ENCODE measurements around the gene DDX24. TPM values are rescaled to one million over a fixed set of nuclear protein-coding genes. Genes with fewer than 3 reads are reported as not detected.

The DDX24 gene
- total RNA-seq, 2 experiments from 2014 or later, result 172 to 184 TPM

DNA sequence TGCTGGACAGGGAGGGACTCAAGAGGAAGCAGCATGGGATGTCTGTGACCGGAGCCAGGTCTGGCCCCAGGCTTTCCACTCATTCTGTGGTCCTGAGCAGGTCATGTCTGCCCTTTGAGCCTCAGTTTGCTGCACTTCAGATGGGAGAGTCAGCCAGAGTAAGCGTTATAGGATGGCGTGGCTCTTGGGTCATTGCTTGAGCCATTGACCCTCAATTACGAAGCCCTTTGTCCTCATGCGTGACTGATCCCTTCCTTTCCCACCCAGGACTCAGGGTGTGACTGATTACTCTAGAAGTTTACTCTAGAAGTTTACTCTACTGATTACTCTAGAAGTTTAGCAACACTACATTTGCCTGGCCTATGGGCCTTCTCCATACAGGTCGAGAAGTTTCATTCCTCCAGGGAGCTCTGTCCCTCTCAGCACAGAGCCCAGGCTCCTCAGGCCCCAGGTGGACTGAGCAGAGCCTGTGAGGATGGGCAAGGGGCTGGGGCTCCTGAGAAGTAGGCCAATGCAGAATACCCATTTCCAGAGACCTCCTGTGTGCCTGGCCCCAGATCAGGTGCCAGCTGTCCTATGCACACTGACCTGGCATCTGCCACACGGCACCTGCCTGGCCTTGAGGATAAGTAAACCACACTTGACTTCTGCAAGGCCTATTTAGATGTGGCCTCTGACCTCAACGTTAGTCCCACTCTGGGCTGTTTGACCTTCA lies 21.9 kb upstream of the DDX24 start:
- H3K27ac Mint-ChIP-seq, result no peak overlapping the region
- no peaks in the 10 kb centered on the region for H3K9me3 Mint-ChIP-seq (ENCODE audit: insufficient read depth)
- CTCF ChIA-PET, result interaction anchor here (1.7 to 2.3 kb wide), 2 partner anchors 34 to 163 kb away, joined by 6 read pairs; no protein-coding TSS in a partner anchor
- no peak for DNase-seq
- POLR2A ChIA-PET, result interaction anchor here (0.8 to 1.3 kb wide), 2 partner anchors 7 to 154 kb away, joined by 3 read pairs; no protein-coding TSS in a partner anchor
- no peak for ATAC-seq
- H3K36me3 Mint-ChIP-seq (ENCODE audit: low read depth), result peaks cover 4% of the 10 kb centered on the region
- no peak overlapping the region for H3K4me3 Mint-ChIP-seq
- H3K27me3 Mint-ChIP-seq (ENCODE audit: low read depth), result no peaks in the 10 kb centered on the region
- no peaks in the 10 kb centered on the region for H3K4me1 Mint-ChIP-seq (ENCODE audit: low read depth)

DNA sequence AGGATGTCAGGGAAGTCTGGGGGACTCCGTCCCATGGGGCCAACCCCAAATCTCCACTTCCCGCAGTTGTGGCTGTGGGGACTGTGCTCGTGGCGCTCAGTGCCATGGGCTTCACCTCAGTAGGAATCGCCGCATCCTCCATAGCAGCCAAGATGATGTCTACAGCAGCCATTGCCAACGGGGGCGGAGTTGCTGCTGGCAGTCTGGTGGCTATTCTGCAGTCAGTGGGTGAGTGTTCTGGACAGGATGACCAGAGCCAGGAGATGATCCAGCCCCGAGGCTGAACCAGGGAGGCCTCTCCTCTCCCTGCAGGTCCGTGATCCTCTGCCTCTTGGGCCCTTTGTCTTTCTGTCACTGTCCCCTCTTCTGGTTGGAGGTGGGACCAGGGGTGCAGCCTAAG lies 20.7 kb upstream of the DDX24 start:
- Mint-ChIP-seq H3K4me1 (ENCODE audit: low read depth) (no peaks in the 10 kb centered on the region), H3K4me3 (no peak overlapping the region), H3K36me3 (ENCODE audit: low read depth) (peaks cover 5% of the 10 kb centered on the region), H3K27me3 (ENCODE audit: low read depth) (no peaks in the 10 kb centered on the region), H3K9me3 (ENCODE audit: insufficient read depth) (no peaks in the 10 kb centered on the region), H3K27ac (no peak overlapping the region)
- DNase-seq, result no peak
- ChIA-PET POLR2A (no interaction called here), CTCF (no interaction called here)
- ATAC-seq, result no peak

DNA sequence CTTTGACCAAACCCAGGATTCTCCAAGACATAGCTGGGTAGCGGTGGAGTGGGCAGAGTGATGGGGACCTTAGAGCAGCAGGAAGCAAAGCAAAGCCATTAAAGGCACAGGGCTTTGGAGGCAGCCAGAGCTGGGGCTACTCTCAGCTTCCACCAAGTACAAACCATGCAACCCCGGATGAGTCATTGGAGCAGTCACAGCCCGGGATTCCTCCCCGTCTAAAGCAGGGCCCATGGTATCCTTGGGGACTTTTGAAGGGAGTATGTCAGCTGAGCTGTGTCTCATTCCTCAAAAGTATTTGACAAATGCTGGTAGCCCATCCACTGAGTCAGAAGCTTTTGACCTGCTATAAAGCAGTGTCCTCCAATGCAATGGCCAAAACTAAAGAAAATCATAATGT lies 19.8 kb upstream of the DDX24 start:
- no peaks in the 10 kb centered on the region for H3K4me1 Mint-ChIP-seq (ENCODE audit: low read depth)
- no peak for DNase-seq
- H3K9me3 Mint-ChIP-seq (ENCODE audit: insufficient read depth), result no peaks in the 10 kb centered on the region
- CTCF ChIA-PET, result no interaction called here
- no peak overlapping the region for H3K4me3 Mint-ChIP-seq
- ATAC-seq, result no peak
- no peak overlapping the region for H3K27ac Mint-ChIP-seq
- H3K36me3 Mint-ChIP-seq (ENCODE audit: low read depth), result peaks cover 6% of the 10 kb centered on the region
- POLR2A ChIA-PET, result interaction anchor here (0.6 kb wide), 1 partner anchor 9 kb away, joined by 4 read pairs; no protein-coding TSS in a partner anchor
- H3K27me3 Mint-ChIP-seq (ENCODE audit: low read depth), result no peaks in the 10 kb centered on the region

DNA sequence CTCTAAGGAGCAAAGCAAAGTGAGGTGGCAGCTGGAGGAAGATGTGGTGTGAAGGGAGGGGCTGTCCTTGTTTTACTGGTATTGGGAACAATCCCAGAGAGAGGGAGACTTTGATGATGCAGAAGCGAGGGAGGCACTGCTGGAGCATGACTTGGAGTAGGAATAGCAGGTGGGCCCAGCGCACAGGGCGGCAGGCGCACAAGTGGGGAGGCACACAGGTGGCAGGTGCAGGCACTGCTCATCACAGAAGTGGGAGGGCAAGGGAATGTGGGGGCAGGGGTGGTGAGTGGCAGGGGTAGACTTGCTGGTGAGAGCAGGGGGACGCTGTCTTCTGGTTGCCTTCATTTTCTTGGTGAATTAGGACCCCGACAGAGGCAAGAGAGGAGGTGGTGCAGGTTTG lies 18.0 kb upstream of the DDX24 start:
- ChIA-PET CTCF (interaction anchor here (1.3 to 1.6 kb wide), 2 partner anchors 38 to 62 kb away, joined by 3 to 9 read pairs; no protein-coding TSS in a partner anchor), POLR2A (interaction anchor here (0.6 kb wide), 1 partner anchor 40 kb away, joined by 3 read pairs; no protein-coding TSS in a partner anchor)
- H3K27me3 Mint-ChIP-seq (ENCODE audit: low read depth), result no peaks in the 10 kb centered on the region
- no peak for ATAC-seq
- H3K4me1 Mint-ChIP-seq (ENCODE audit: low read depth), result no peaks in the 10 kb centered on the region
- no peak overlapping the region for H3K4me3 Mint-ChIP-seq
- H3K27ac Mint-ChIP-seq, result no peak overlapping the region
- no peaks in the 10 kb centered on the region for H3K9me3 Mint-ChIP-seq (ENCODE audit: insufficient read depth)
- DNase-seq, result no peak
- peaks cover 7% of the 10 kb centered on the region for H3K36me3 Mint-ChIP-seq (ENCODE audit: low read depth)

DNA sequence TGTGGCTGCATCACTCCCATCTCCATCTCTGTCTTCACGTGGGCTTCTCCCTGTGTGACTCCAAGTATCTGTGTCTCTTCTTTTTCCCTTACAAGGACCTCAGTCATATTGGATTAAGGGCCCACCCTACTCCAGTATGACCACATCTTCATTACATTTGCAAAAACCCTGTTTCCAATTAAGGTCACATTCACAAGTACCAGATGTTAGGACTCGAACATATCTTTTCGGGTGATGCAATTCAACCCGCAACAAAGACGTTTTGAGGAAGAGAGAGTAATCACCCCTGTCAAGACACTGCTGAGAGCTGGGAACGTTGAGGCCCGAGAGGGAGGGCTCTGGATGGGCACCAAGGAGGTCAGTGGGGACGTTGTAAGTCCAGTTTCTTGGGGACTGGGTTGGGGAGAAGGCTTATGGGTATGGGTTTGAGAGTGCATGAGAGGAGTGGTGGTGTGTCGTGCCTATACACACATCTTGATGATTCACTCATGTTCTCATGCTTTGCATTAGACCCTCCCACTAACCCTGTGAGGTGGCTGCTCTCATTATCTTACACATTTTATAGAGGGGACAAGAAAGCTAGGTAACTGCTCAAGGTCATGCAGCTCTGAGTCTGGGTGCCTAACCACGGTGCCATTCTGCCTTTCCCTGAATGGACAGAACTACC lies 17.5 kb upstream of the DDX24 start:
- Mint-ChIP-seq H3K27me3 (ENCODE audit: low read depth) (no peaks in the 10 kb centered on the region), H3K36me3 (ENCODE audit: low read depth) (peaks cover 7% of the 10 kb centered on the region), H3K4me1 (ENCODE audit: low read depth) (no peaks in the 10 kb centered on the region), H3K27ac (no peak overlapping the region), H3K9me3 (ENCODE audit: insufficient read depth) (no peaks in the 10 kb centered on the region), H3K4me3 (no peak overlapping the region)
- ATAC-seq, result no peak
- DNase-seq, result no peak
- CTCF ChIA-PET, result no interaction called here
- POLR2A ChIA-PET, result no interaction called here

DNA sequence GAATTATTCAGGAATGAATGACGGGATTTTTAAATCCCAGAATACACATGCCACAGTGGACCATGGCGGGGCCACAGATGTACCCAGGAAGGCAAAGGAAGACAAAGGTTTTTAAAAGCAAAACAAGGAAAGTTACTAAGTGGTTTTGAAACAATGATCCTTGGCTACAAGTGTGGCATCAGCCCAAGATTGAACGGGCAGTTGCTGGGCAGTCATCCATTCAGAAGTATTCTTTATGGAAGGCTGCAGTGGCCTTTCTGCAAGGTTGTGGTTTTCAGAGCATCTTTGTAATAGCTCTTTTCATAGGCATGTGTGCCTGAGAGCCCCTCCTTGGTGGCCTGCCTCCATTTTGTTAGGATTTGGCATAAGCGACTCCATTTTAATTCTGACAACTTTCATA lies 16.1 kb upstream of the DDX24 start:
- H3K36me3 Mint-ChIP-seq (ENCODE audit: low read depth), result peaks cover 7% of the 10 kb centered on the region
- POLR2A ChIA-PET, result no interaction called here
- H3K27me3 Mint-ChIP-seq (ENCODE audit: low read depth), result no peaks in the 10 kb centered on the region
- H3K4me1 Mint-ChIP-seq (ENCODE audit: low read depth), result no peaks in the 10 kb centered on the region
- H3K27ac Mint-ChIP-seq, result no peak overlapping the region
- no peak for DNase-seq
- H3K4me3 Mint-ChIP-seq, result no peak overlapping the region
- no peak for ATAC-seq
- CTCF ChIA-PET, result no interaction called here
- no peaks in the 10 kb centered on the region for H3K9me3 Mint-ChIP-seq (ENCODE audit: insufficient read depth)

DNA sequence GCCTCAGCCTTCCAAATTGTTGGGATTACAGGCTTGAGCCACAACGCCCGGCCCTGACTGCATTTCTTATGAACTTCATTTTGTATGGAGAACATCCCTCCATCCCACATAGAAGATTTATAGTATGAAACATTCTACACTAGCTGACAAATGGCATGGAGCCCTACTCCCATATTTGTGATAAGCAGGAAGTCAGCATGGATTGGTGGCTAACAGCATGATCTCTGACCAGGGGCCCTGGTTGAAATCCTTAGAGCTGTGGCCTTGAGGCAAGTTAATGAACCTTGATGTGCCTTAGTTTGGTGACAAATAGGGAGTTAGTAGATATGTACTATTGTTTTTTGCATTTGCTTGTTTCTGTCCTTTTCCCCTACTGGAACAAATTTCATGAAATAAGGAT lies 12.4 kb upstream of the DDX24 start:
- Mint-ChIP-seq H3K9me3 (ENCODE audit: insufficient read depth) (no peaks in the 10 kb centered on the region), H3K4me3 (no peak overlapping the region), H3K36me3 (ENCODE audit: low read depth) (peaks cover 6% of the 10 kb centered on the region), H3K27ac (no peak overlapping the region), H3K4me1 (ENCODE audit: low read depth) (no peaks in the 10 kb centered on the region), H3K27me3 (ENCODE audit: low read depth) (no peaks in the 10 kb centered on the region)
- ATAC-seq (no peak), DNase-seq (no peak)
- CTCF ChIA-PET, result no interaction called here
- POLR2A ChIA-PET, result no interaction called here

DNA sequence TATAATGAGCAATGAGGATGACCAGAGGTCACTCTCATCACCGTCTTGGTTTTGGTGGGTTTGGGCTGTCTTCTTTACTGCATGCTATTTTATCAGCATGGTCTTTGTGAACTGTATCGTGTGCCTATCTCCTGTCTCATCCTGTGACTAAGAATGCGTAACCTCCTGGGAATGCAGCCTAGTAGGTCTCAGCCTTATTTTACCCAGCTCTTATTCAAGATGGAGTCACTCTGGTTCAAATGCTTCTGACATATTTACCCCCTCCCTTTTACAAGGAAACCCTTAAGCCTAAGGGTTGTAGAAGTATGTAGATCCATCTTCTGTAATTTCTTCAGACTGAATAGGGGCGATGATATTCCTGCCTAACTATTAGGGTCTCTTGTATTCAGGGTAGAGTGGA lies 8.5 kb upstream of the DDX24 start:
- POLR2A ChIA-PET, result no interaction called here
- CTCF ChIA-PET, result interaction anchor here (0.9 kb wide), 1 partner anchor 43 kb away, joined by 3 read pairs; no protein-coding TSS in a partner anchor
- Mint-ChIP-seq H3K36me3 (ENCODE audit: low read depth) (peaks cover 13% of the 10 kb centered on the region), H3K27me3 (ENCODE audit: low read depth) (no peaks in the 10 kb centered on the region), H3K4me3 (no peak overlapping the region), H3K27ac (no peak overlapping the region), H3K9me3 (ENCODE audit: insufficient read depth) (no peaks in the 10 kb centered on the region), H3K4me1 (ENCODE audit: low read depth) (no peaks in the 10 kb centered on the region)
- ATAC-seq (no peak), DNase-seq (no peak)

DNA sequence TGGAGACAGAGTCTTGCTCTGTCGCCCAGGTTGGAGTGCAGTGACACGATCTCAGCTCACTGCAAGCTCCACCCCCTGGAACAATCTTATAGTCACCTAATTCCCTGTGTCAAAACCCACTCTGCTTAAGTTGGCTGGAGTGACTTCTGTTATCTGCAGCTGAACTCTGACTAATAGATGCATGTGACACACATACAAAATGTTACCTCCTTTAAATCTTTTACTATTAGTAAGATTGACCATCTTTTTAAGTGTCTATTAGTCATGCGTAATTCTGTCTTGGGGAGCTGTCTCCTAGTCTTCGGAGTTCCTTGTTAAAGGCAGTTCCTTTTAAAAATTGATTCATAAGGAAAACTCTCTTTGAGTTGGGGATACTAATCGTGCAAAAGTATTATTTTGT lies 7.5 kb upstream of the DDX24 start:
- Mint-ChIP-seq H3K36me3 (ENCODE audit: low read depth) (peaks cover 14% of the 10 kb centered on the region), H3K27me3 (ENCODE audit: low read depth) (no peaks in the 10 kb centered on the region), H3K27ac (no peak overlapping the region), H3K9me3 (ENCODE audit: insufficient read depth) (no peaks in the 10 kb centered on the region), H3K4me3 (no peak overlapping the region), H3K4me1 (ENCODE audit: low read depth) (no peaks in the 10 kb centered on the region)
- ChIA-PET CTCF (interaction anchor here (1.4 kb wide), 1 partner anchor 52 kb away, joined by 4 read pairs; no protein-coding TSS in a partner anchor), POLR2A (no interaction called here)
- ATAC-seq (no peak), DNase-seq (no peak)

DNA sequence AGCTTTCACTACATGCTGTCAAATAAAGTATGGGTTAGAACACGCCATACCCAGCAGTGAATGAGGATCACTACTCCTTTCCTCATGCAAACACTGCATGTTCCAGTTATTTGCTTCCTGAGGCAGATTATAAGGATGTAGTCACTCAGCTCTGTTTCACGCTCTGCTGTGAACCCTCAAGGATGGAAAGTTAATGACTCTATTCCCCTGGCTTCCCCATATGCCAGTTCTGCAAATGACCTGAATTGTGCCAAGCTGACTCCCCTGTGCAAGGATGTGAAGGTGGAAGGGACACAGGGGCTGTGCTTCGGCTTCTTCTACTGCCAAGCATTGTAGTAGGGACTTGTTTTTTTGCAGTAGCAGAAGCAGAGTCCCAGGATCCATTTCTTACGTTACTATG lies 6.9 kb upstream of the DDX24 start:
- Mint-ChIP-seq H3K27me3 (ENCODE audit: low read depth) (no peaks in the 10 kb centered on the region), H3K36me3 (ENCODE audit: low read depth) (peaks cover 19% of the 10 kb centered on the region), H3K9me3 (ENCODE audit: insufficient read depth) (no peaks in the 10 kb centered on the region), H3K4me3 (no peak overlapping the region), H3K27ac (no peak overlapping the region), H3K4me1 (ENCODE audit: low read depth) (peaks cover 5% of the 10 kb centered on the region)
- POLR2A ChIA-PET, result no interaction called here
- DNase-seq, result no peak
- CTCF ChIA-PET, result interaction anchor here (1.4 kb wide), 1 partner anchor 51 kb away, joined by 4 read pairs; no protein-coding TSS in a partner anchor
- ATAC-seq, result no peak

DNA sequence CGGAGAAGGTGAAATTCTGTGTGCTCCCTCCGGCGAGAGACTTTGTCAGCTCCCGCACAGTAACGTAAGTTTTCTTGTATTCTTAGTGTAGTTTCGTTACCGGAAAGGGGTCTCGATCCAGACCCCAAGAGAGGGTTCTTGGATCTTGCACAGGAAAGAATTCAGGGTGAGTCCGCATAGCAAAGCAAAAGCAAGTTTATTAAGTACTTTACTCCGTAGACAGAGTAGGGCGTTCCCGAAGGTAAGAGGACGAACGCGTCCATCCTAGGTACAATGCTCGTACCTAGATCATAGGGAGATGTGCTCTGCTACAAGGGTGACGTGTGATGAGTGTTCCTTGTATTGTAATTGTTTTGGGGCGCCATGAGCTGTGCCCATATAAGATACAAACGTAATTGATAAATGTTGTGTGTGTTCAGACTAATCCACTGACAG lies 401 bp upstream of the DDX24 start:
- Mint-ChIP-seq H3K27me3 (ENCODE audit: low read depth) (no peaks in the 10 kb centered on the region), H3K4me3 (peak overlapping the region; percentile 99), H3K9me3 (ENCODE audit: insufficient read depth) (no peaks in the 10 kb centered on the region), H3K27ac (peak overlapping the region; percentile 99), H3K4me1 (ENCODE audit: low read depth) (peaks cover 46% of the 10 kb centered on the region), H3K36me3 (ENCODE audit: low read depth) (peaks cover 60% of the 10 kb centered on the region)
- DNase-seq, result peak; percentile 25
- ChIA-PET POLR2A (interaction anchor here (0.6 to 2.0 kb wide), 9 partner anchors 24 to 1439 kb away, joined by 3 to 8 read pairs (median 3); no protein-coding TSS in a partner anchor), CTCF (interaction anchor here (0.9 to 4.9 kb wide), 13 partner anchors 9 to 142 kb away, joined by 3 to 35 read pairs (median 6); partner anchors contain the start of gene IFI27L2)
- peak; percentile 19 for ATAC-seq

All from activated CD8-positive, alpha-beta T cell treated with anti-CD3 and anti-CD28 coated beads, Interleukin-2, amount 10 ng/mL, durations not matched to agents 7 days and 5 days (primary cell).